Naive thymus-derived CD4-positive, alpha-beta T cell (primary cell): ENCODE measurements around the gene PARP14. TPM values are rescaled to one million over a fixed set of nuclear protein-coding genes. Genes with fewer than 3 reads are reported as not detected.
"Not testable (repeated sequence)": the region's sequence is repeated elsewhere in the genome, so short reads cannot be mapped to it uniquely, and the experiment has no call there.

ENCODE experiments used
- ATAC-seq: fragments of 150-1000 bp; cut with Tn5 transposase; 2 replicates; pipeline ENCODE4 v1.10.0; 2021; ENCODE audit warnings: mild to moderate bottlenecking, moderate library complexity
- CTCF ChIA-PET: fragments of 350-600 bp; sonication (Branson Sonifier 250); formaldehyde crosslinking; loops from one replicate; lab custom pipeline; 2021; ENCODE audit warnings: antibody characterized with exemption; lab: Charles Lee
- POLR2A ChIA-PET: fragments of 350-600 bp; sonication (Branson Sonifier 250); formaldehyde crosslinking; loops from one replicate; lab custom pipeline; 2021; ENCODE audit warnings: antibody characterized with exemption, inconsistent platforms; lab: Charles Lee
- DNase-seq, 9 donors: peaks; one replicate each; pipeline versions ENCODE4 v3.0.0 to v3.0.0-alpha.2; 2020 to 2022; ENCODE audit warnings: mixed read lengths in 1 of 9
- H3K27ac ChIP-seq: one replicate; pipeline ENCODE4 v1.7.0; 2013; ENCODE audit warnings: mild to moderate bottlenecking, low read depth, low read length, moderate library complexity
- H3K27me3 ChIP-seq, 2 donors: one replicate each; pipeline ENCODE4 v1.7.0; 2013; ENCODE audit warnings: low read length in 2 of 2, mild to moderate bottlenecking in 2 of 2, moderate library complexity in 2 of 2; ENCODE audit not compliant: control insufficient read depth in 2 of 2, insufficient read depth in 2 of 2
- H3K36me3 ChIP-seq, 3 experiments: 1 replicate in 2 of 3; 2 replicates in 1 of 3; pipeline ENCODE4 v1.7.0; 2013; ENCODE audit warnings: low read length in 3 of 3, mild to moderate bottlenecking in 3 of 3, moderate library complexity in 1 of 3; ENCODE audit not compliant: insufficient read depth in 3 of 3, control insufficient read depth in 2 of 3
- H3K4me1 ChIP-seq, 2 donors: one replicate each; pipeline ENCODE4 v1.7.0; 2013; ENCODE audit warnings: low read length in 2 of 2, mild to moderate bottlenecking in 2 of 2, moderate library complexity in 1 of 2; ENCODE audit not compliant: control insufficient read depth in 2 of 2, insufficient read depth in 2 of 2
- H3K4me3 ChIP-seq: 2 replicates; pipeline ENCODE4 v1.7.0; 2013; ENCODE audit warnings: mild to moderate bottlenecking, low read length
- H3K9me3 ChIP-seq, 3 experiments: 1 replicate in 2 of 3; 2 replicates in 1 of 3; pipeline ENCODE4 v1.7.0; 2013; ENCODE audit warnings: low read length in 3 of 3; ENCODE audit not compliant: control insufficient read depth in 2 of 3
- H3K27ac Mint-ChIP-seq, 9 donors: one replicate each; pipeline ENCODE4 v1.8.0; 2020 to 2022; ENCODE audit warnings: mixed read lengths in 9 of 9, mild to moderate bottlenecking in 8 of 9, moderate library complexity in 5 of 9, inconsistent platforms in 2 of 9
- H3K27me3 Mint-ChIP-seq, 5 donors: one replicate each; pipeline ENCODE4 v1.8.0; 2021 to 2022; ENCODE audit warnings: mixed read lengths in 5 of 5, mild to moderate bottlenecking in 1 of 5
- H3K36me3 Mint-ChIP-seq, 5 donors: one replicate each; pipeline ENCODE4 v1.8.0; 2020 to 2022; ENCODE audit warnings: mixed read lengths in 5 of 5, mild to moderate bottlenecking in 3 of 5, inconsistent platforms in 1 of 5
- H3K4me1 Mint-ChIP-seq, 7 donors: one replicate each; pipeline ENCODE4 v1.8.0; 2020 to 2022; ENCODE audit warnings: mixed read lengths in 7 of 7, mild to moderate bottlenecking in 3 of 7, inconsistent platforms in 1 of 7
- H3K4me3 Mint-ChIP-seq, 10 donors: one replicate each; pipeline ENCODE4 v1.8.0; 2020 to 2022; ENCODE audit warnings: mild to moderate bottlenecking in 10 of 10, mixed read lengths in 10 of 10, moderate library complexity in 6 of 10, inconsistent platforms in 2 of 10
- H3K9me3 Mint-ChIP-seq, 11 donors: one replicate each; pipeline ENCODE4 v1.8.0; 2020 to 2022; ENCODE audit warnings: mixed read lengths in 11 of 11, mild to moderate bottlenecking in 4 of 11, inconsistent platforms in 1 of 11, moderate library complexity in 1 of 11
- intact Hi-C, 2 donors: fragments of 100-400 bp; cut with micrococcal nuclease; formaldehyde crosslinking; loops; one replicate each; pipeline ENCODE4 v1.15.1; 2023
- polyA plus RNA-seq, 2 donors: library from polyadenylated mRNA; unstranded; fragments of 300-500 nt; fragmentation: Illumina TruSeq; gene quantifications; one replicate each; pipeline ENCODE4 v1.2.3, GENCODE V29; 2021
- total RNA-seq, 6 experiments: library from RNA in 5 of 6; stranded (reverse) in 5 of 6; gene quantifications; 1 replicate in 5 of 6; 2 replicates in 1 of 6; pipeline ENCODE4 v1.2.3 and lab custom pipeline; 2021 to 2026

The PARP14 gene
- total and polyA plus RNA-seq, 7 experiments from 2014 or later = 8.4 to 154 (median 47.9) TPM

- Histone ChIP-seq H3K27me3 (no peaks in the 10 kb centered on the region), H3K4me1 (peaks cover 27 to 33% of the 10 kb centered on the region in 2 donors), H3K27ac (peak overlapping the region; percentile 98), H3K36me3 (peaks cover 0 to 14% (median 0%) of the 10 kb centered on the region in 3 experiments), H3K4me3 (peak overlapping the region; percentile 85), H3K9me3 (no peaks in the 10 kb centered on the region)
- Mint-ChIP-seq H3K36me3 (peaks cover 0 to 34% (median 5%) of the 10 kb centered on the region in 5 donors), H3K4me3 (peak overlapping the region; percentile 87 to 99 (median 94)), H3K4me1 (peaks cover 40 to 67% (median 62%) of the 10 kb centered on the region in 7 donors), H3K27me3 (no peaks in the 10 kb centered on the region), H3K9me3 (peaks cover 0 to 1% (median 0%) of the 10 kb centered on the region in 11 donors), H3K27ac (peak overlapping the region; percentile 92 to 100 (median 97))
- ChIA-PET POLR2A (interaction anchor here (2.3 to 6.3 kb wide), 6 partner anchors 35 to 265 kb away, joined by 8 to 84 read pairs (median 18); partner anchors contain the start of genes DTX3L, PARP9 and WDR5B), CTCF (interaction anchor here (1.0 to 7.2 kb wide), 4 partner anchors 100 to 288 kb away, joined by 3 to 154 read pairs (median 12); partner anchors contain the start of genes DTX3L and PARP9)
- intact Hi-C loops = loop anchor here (2.0 to 10.0 kb wide), 7 partner anchors 111 to 1021 kb away; partner anchors contain the start of genes EAF2 (in 2 of the 2), IQCB1 (in 2 of the 2), HCLS1 (in 1 of the 2) and HSPBAP1 (in 1 of the 2)
- no peak for ATAC-seq
- DNase-seq = peak in 1 of 9 donors; percentile 30
Observed at GRCh38 chr3:122681284-122681973, 790 bp downstream of the PARP14 start.

GRCh38 chr3:122681974-122682409 lies 1.4 kb downstream of the PARP14 start:
- POLR2A ChIA-PET = interaction anchor here (2.9 to 6.3 kb wide), 2 partner anchors 118 to 266 kb away, joined by 12 to 84 read pairs; partner anchors contain the start of genes DTX3L, PARP9 and WDR5B
- peak overlapping the region; percentile 98 for H3K27ac ChIP-seq
- Mint-ChIP-seq H3K4me3 (peak overlapping the region; percentile 87 to 99 (median 94)), H3K27ac (peak overlapping the region; percentile 92 to 100 (median 97)), H3K4me1 (peaks cover 43 to 73% (median 66%) of the 10 kb centered on the region in 7 donors), H3K27me3 (no peaks in the 10 kb centered on the region), H3K36me3 (peaks cover 1 to 38% (median 9%) of the 10 kb centered on the region in 5 donors), H3K9me3 (peaks cover 0 to 1% (median 0%) of the 10 kb centered on the region in 11 donors)
- DNase-seq = no peak
- CTCF ChIA-PET = interaction anchor here (7.2 kb wide), 1 partner anchor 121 kb away, joined by 154 read pairs; the partner anchor contains the start of genes DTX3L and PARP9
- peak overlapping the region; percentile 85 for H3K4me3 ChIP-seq
- no peaks in the 10 kb centered on the region for H3K27me3 ChIP-seq
- H3K36me3 ChIP-seq = peaks cover 0 to 14% (median 0%) of the 10 kb centered on the region in 3 experiments
- intact Hi-C loops = loop anchor here (2.0 to 10.0 kb wide), 8 partner anchors 111 to 1021 kb away; partner anchors contain the start of genes EAF2 (in 2 of the 2), IQCB1 (in 2 of the 2), FAM162A (in 1 of the 2) and HCLS1 (in 1 of the 2)
- H3K4me1 ChIP-seq = peaks cover 28 to 33% of the 10 kb centered on the region in 2 donors
- no peak for ATAC-seq
- H3K9me3 ChIP-seq = no peaks in the 10 kb centered on the region

- peak overlapping the region; percentile 32 to 99 (median 93) for H3K4me3 Mint-ChIP-seq
Observed at GRCh38 chr3:122682778-122683411, 2.3 kb downstream of the PARP14 start.

GRCh38 chr3:122687298-122687697 lies 6.7 kb downstream of the PARP14 start:
- intact Hi-C loops = loop anchor here in 1 of 2 donors (10.0 kb wide), 1 partner anchor 852 kb away; the partner anchor contains the start of genes EAF2 and IQCB1
- H3K27ac ChIP-seq = no peak overlapping the region
- no peaks in the 10 kb centered on the region for H3K9me3 ChIP-seq
- DNase-seq (no peak), ATAC-seq (no peak)
- H3K4me3 ChIP-seq = no peak overlapping the region
- Mint-ChIP-seq H3K4me1 (peaks cover 21 to 62% (median 35%) of the 10 kb centered on the region in 7 donors), H3K27ac (peak overlapping the region in 7 of 9 donors; percentile 28 to 82 (median 71)), H3K9me3 (no peaks in the 10 kb centered on the region), H3K4me3 (peak overlapping the region in 1 of 10 donors; percentile 22), H3K27me3 (no peaks in the 10 kb centered on the region), H3K36me3 (peaks cover 11 to 52% (median 31%) of the 10 kb centered on the region in 5 donors)
- H3K27me3 ChIP-seq = no peaks in the 10 kb centered on the region
- ChIA-PET POLR2A (interaction anchor here (1.0 to 1.6 kb wide), 4 partner anchors 8 to 123 kb away, joined by 3 to 4 read pairs (median 4); partner anchors contain the start of genes DTX3L and PARP9), CTCF (no interaction called here)
- peaks cover 8 to 10% of the 10 kb centered on the region in 2 donors for H3K4me1 ChIP-seq
- peaks cover 10 to 12% (median 11%) of the 10 kb centered on the region in 3 experiments for H3K36me3 ChIP-seq

More at GRCh38 chr3:122682778-122683411, 2.3 kb downstream of the PARP14 start:
- Mint-ChIP-seq H3K27ac (peak overlapping the region; percentile 32 to 100 (median 92)), H3K36me3 (peaks cover 5 to 44% (median 9%) of the 10 kb centered on the region in 5 donors), H3K4me1 (peaks cover 46 to 80% (median 72%) of the 10 kb centered on the region in 7 donors)
- POLR2A ChIA-PET = interaction anchor here (6.3 kb wide), 1 partner anchor 119 kb away, joined by 84 read pairs; the partner anchor contains the start of genes DTX3L and PARP9
- CTCF ChIA-PET, H3K9me3 ChIP-seq, H3K4me3 ChIP-seq, H3K27ac ChIP-seq, ATAC-seq, DNase-seq, H3K27me3 ChIP-seq, H3K27me3 Mint-ChIP-seq, H3K9me3 Mint-ChIP-seq: not testable (repeated sequence)
- peaks cover 0 to 14% (median 0%) of the 10 kb centered on the region in 3 experiments for H3K36me3 ChIP-seq
- peaks cover 33% of the 10 kb centered on the region in 2 donors for H3K4me1 ChIP-seq
- intact Hi-C loops = loop anchor here (2.0 to 10.0 kb wide), 5 partner anchors 298 to 899 kb away; partner anchors contain the start of genes EAF2 (in 1 of the 2), FAM162A (in 1 of the 2), IQCB1 (in 1 of the 2) and SEC22A (in 1 of the 2)

- no peaks in the 10 kb centered on the region for H3K9me3 ChIP-seq
- no peak overlapping the region for H3K4me3 ChIP-seq
- ChIA-PET POLR2A (interaction anchor here (1.6 kb wide), 1 partner anchor 10 kb away, joined by 4 read pairs; no protein-coding TSS in a partner anchor), CTCF (no interaction called here)
- H3K27me3 ChIP-seq = no peaks in the 10 kb centered on the region
- no peak for DNase-seq
- no peaks in the 10 kb centered on the region for H3K27me3 Mint-ChIP-seq
- H3K9me3 Mint-ChIP-seq = no peaks in the 10 kb centered on the region
- peak; percentile 36 for ATAC-seq
- intact Hi-C loops = loop anchor here in 1 of 2 donors (10.0 kb wide), 1 partner anchor 854 kb away; the partner anchor contains the start of genes EAF2 and IQCB1
- no peak overlapping the region for H3K4me3 Mint-ChIP-seq
- peaks cover 13 to 47% (median 20%) of the 10 kb centered on the region in 7 donors for H3K4me1 Mint-ChIP-seq
- H3K36me3 Mint-ChIP-seq = peaks cover 11 to 56% (median 39%) of the 10 kb centered on the region in 5 donors
- peaks cover 10 to 28% (median 21%) of the 10 kb centered on the region in 3 experiments for H3K36me3 ChIP-seq
- peaks cover 0 to 9% of the 10 kb centered on the region in 2 donors for H3K4me1 ChIP-seq
- peak overlapping the region in 1 of 9 donors; percentile 19 for H3K27ac Mint-ChIP-seq
- no peak overlapping the region for H3K27ac ChIP-seq
Observed at GRCh38 chr3:122688996-122689395, 8.4 kb downstream of the PARP14 start.
